GM21619 (cell line): ENCODE results near the gene ASS1.

Source experiments
- ATAC-seq: cut with Tn5 transposase; IDR thresholded peaks from one replicate; pipeline ENCODE4 v1.9.1; 2021; ENCODE audit not compliant: unreplicated experiment

The ASS1 gene

DNA sequence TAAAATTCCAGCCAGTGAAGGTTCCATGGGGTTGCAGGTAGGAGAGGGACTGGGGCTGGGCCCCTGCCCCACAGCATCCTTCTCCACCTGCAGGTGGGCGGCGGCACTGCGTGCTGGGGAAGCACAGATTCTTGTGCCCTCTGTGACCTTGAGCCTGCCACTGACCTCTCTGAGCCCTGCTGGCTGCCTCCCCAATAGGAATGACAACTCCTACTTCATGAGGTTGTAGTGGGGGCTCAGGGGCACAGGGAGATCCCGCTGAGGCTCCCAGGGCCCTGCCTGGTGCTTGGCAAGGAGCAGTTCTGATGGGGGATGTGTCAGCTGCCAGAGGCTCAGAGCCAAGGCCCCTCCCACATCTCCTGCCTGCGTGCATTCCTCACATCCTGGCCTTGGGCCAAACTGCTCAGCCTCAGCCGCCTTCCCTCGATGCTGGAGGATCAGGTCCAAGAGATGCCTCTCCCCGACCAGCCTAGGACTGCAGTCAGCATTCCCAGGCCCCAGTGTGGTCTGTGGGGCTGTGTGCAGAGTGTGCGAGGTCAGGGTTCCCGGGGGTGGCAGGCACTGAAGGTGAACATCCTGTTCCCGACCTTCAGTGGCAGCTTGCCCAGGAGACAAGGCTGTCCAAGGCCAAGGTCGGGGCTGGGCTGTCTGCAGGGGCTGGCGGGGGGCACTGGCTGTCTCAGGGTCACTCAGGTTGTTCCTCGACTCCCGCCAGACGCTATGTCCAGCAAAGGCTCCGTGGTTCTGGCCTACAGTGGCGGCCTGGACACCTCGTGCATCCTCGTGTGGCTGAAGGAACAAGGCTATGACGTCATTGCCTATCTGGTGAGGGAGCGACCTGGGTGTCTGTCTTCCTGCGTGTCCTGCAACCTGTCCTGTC, 7.0 kb downstream of the ASS1 start:
- ATAC-seq, result no peak

- ATAC-seq, result no peak
These were observed 8.1 kb downstream of the ASS1 start for GRCh38 chr9:130452835-130453234.

GRCh38 chr9:130453487-130453886, 8.7 kb downstream of the ASS1 start:
- ATAC-seq, result no peak

DNA sequence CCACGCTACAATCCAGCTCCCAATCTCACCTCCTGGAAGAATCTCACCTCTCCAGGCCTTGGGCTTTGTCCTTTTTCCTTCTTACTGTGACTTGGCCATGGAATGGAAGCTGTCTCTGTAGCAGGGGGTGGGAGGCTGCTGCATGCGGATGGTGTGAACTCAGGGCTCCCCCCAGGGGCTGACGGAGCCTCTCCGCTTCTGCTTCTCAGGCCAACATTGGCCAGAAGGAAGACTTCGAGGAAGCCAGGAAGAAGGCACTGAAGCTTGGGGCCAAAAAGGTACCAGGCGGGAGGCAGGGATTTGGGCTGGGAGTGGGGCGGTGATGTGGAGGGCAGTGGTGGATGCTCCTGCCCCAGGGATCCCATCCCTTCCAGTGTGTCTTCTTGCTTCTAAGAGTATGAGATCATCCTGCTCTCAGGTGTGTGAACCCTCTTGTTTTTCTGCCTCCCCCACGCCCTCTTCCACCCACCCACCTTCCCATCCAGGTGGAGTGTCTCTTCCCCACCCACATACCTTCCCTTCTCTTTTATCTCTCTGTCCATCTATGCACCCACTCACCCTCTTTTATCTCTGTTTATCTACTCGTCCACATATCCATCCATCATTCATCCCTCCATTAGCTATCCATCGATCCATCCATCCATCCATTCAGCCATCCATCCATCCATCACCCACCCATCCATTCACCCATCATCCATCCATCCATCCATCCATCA, 9.5 kb downstream of the ASS1 start:
- no peak for ATAC-seq

DNA sequence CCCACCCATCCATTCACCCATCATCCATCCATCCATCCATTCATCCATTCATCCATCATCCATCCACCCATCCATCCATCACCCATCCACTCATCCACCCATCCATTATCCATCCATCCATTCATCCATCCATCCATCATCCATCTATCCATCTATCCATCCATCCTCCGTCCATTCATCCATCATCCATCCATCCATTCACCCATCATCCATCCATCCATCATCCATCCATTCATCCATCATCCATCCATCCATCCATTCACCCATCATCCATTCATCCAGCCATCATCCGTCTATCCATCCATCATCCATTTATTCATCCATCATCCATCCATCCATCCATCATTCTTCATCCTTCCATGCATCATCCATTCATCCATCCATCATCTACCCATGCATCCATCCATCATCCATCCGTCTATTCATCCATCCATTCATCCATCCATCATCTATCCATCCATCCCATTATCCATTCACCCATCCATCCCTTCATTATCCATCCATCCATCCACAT, 10.1 kb downstream of the ASS1 start:
- ATAC-seq, result no peak

- no peak for ATAC-seq
These were observed 13.5 kb downstream of the ASS1 start for GRCh38 chr9:130458027-130458803.

- ATAC-seq, result no peak
These were observed 14.0 kb downstream of the ASS1 start for GRCh38 chr9:130458804-130459067.

- ATAC-seq, result no peak
These were observed 14.4 kb downstream of the ASS1 start for GRCh38 chr9:130459151-130459550.

DNA sequence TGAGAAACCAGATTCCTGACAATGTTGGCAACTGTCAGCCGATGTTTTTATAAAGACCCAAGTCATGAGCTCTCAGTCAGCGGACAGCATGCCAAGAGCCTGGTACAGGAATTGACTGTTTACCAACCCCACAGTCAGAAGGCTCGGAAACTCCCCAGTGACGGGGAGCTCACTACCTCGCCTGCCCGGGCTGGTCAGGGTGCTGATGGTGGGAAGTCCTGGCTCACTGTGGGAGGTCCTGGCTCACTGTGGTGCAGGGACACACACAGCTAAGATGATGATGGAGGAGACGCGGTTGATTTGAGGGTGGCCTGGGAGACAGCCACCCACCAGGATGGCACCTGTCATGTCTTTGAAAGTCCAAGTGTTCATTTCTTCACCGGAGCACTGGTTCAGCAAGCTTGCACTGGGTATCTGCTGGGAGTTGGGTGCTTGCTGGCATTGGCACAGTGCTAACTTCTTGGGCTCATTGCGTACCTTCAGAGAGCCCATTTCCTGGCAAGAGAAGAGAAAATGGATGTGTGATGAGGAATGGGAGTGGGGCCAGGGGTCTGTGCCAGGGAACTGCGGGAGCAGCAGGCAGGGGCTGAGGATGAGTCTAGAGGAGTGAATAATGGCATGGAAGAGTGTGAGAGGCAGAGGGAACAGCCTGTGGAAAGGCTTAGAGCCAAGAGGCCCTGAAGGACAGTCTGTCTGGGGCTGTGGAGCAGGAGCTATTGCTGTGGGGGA, 15.3 kb downstream of the ASS1 start:
- ATAC-seq, result no peak

GRCh38 chr9:130461218-130461630, 16.5 kb downstream of the ASS1 start:
- ATAC-seq, result no peak

- no peak for ATAC-seq
These were observed 17.0 kb downstream of the ASS1 start for GRCh38 chr9:130461731-130462130.

DNA sequence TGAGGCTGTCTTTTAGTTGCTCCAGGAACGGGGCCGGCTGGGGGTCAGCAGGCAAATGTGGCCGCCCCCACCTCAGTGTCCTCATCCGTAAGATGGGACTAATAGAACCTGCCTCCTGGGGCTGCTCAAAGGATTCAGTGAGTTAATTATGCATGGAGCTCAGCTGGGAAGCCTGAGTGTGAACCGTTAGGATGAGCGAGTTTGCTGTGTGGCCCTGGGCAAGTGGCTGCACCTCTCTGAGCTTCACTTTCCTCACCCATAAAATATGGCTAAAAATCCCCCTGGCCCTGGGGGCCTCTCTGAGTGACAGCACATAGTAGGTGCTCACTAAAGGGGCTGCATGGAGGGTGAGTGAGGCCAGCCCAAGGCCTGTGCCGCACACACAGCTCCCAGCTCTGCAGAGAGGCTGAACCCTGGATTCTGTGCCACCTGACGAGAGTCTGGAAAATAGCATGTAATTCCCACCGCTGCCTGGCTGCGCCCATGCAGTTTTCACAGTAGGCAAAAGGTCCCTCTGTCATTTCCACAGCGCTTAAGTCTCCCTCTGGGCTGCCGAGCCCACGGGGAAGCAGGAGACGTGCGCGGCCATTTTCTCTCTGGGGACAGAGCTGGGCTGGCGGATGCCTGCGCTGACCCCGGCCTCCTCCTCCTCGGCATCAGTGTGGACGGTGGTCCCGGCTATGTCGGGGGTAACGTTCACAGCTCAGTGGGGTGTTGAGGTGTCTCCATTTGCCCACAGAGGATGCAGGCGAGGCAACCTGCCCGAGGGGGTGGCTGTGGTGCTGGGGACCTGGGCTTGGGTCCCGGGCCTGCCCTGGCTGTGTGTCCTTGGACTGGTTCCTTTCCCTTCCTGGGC, 18.2 kb downstream of the ASS1 start:
- ATAC-seq, result no peak

- no peak for ATAC-seq
These were observed 19.3 kb downstream of the ASS1 start for GRCh38 chr9:130463763-130464745.

DNA sequence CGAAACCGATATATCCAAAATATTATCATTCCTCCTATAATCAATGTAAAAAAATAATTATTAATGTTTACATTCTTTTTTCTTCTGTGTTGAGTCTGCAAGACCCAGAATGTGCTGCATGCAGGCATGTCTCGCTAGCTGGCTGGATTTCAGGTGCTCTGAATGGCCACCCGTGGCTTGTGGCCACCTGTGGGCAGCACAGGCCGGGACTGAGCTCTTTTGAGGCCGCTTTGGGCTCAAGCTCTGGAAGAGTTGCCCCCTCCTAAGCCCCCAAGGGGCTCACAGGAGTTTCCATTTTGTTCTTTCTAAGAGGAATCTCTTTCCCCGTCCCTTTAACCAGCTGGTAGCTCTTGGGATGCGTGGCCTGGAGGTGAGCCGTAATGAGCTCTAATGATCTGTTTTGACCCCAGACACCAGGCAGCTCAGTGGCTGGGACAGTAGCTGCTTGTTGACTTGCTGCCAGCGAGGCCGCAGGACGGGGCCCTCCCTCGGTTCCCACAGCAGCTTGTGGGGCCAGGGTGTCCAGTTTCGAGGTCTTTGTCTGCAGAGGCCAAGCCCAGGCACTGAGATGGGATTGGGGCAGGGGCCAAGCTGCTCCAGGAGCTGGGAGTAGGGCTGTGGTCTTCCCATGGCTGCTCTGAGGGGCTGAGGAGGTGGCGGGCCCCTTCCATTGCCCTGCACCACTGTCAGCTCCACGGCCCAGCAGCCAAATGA, 20.8 kb downstream of the ASS1 start:
- ATAC-seq, result no peak

- no peak for ATAC-seq
These were observed 21.9 kb downstream of the ASS1 start for GRCh38 chr9:130466537-130467217.

- ATAC-seq, result no peak
These were observed 22.6 kb downstream of the ASS1 start for GRCh38 chr9:130467316-130467715.

GRCh38 chr9:130468566-130468965, 23.8 kb downstream of the ASS1 start:
- ATAC-seq, result no peak

DNA sequence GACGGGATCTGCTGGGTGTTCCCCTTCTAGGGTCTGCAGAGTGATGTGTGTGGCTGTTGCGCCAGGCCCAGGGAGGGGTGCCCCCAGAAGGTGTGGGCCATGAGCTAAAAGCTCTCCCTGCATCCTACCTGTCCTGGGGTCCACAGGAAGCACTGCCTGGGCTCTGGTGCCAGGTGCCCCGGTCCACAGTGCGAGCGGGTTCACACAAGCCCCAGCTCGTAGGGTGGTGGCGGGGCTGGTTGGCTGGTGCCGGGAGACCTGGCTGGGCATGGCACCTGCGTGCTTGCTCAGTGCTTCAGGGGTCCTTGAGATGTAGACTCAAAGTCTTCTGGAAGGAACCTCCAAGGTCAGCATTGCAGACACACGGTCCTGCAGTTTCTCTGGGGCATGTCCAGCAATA, 25.5 kb downstream of the ASS1 start:
- no peak for ATAC-seq
